WERI-Rb-1 (cell line): Measurements from ENCODE around the gene SOBP.

Source experiments
- DNase-seq: peaks from one replicate; pipeline ENCODE4 v3.0.0-alpha.2; 2020
- H3K27ac ChIP-seq: fragments of 250-450 bp; sonication (Bioruptor Pico); 2 replicates; pipeline ENCODE4 v1.5.1; 2020; ENCODE audit warnings: mild to moderate bottlenecking, moderate library complexity
- H3K27me3 ChIP-seq: fragments of 250-450 bp; sonication (Bioruptor Pico); 2 replicates; pipeline ENCODE4 v1.5.1; 2021; ENCODE audit warnings: mild to moderate bottlenecking, low read depth, moderate library complexity; ENCODE audit not compliant: insufficient read depth, severe bottlenecking
- H3K36me3 ChIP-seq: fragments of 250-450 bp; sonication (Bioruptor Pico); 2 replicates; pipeline ENCODE4 v1.5.1; 2020; ENCODE audit warnings: mild to moderate bottlenecking, moderate library complexity
- H3K4me3 ChIP-seq: 2 replicates; pipeline ENCODE4 v1.5.1; 2011; ENCODE audit warnings: low read depth, mild to moderate bottlenecking, control low read depth, low read length
- H3K9me3 ChIP-seq: fragments of 250-450 bp; sonication (Bioruptor Pico); 2 replicates; pipeline ENCODE4 v1.5.1; 2021; ENCODE audit warnings: mild to moderate bottlenecking, moderate library complexity; ENCODE audit not compliant: severe bottlenecking
- CTCF ChIP-seq: IDR thresholded peaks from 2 replicates; pipeline ENCODE4 v1.5.1; 2011; ENCODE audit warnings: low read depth, mild to moderate bottlenecking, control low read depth, inconsistent platforms, low read length

Gene SOBP

GRCh38 chr6:107627969-107628368 lies 138.1 kb downstream of the SOBP start:
- DNase-seq, result no peak
- no peaks in the 10 kb centered on the region for H3K27me3 ChIP-seq
- H3K36me3 ChIP-seq, result no peaks in the 10 kb centered on the region
- TF ChIP-seq CTCF, result no peak
- H3K9me3 ChIP-seq, result no peaks in the 10 kb centered on the region
- H3K27ac ChIP-seq, result no peak overlapping the region
- H3K4me3 ChIP-seq, result no peak overlapping the region

- Histone ChIP-seq H3K9me3 (no peaks in the 10 kb centered on the region), H3K36me3 (no peaks in the 10 kb centered on the region), H3K27ac (no peak overlapping the region), H3K4me3 (no peak overlapping the region), H3K27me3 (no peaks in the 10 kb centered on the region)
- DNase-seq, result no peak
- no peak for TF ChIP-seq CTCF
Observed at GRCh38 chr6:107628878-107629277, 139.0 kb downstream of the SOBP start.

GRCh38 chr6:107629548-107630129 lies 139.7 kb downstream of the SOBP start:
- no peak overlapping the region for H3K27ac ChIP-seq
- TF ChIP-seq CTCF, result no peak
- H3K9me3 ChIP-seq, result no peaks in the 10 kb centered on the region
- no peak for DNase-seq
- no peaks in the 10 kb centered on the region for H3K36me3 ChIP-seq
- H3K27me3 ChIP-seq, result no peaks in the 10 kb centered on the region
- H3K4me3 ChIP-seq, result no peak overlapping the region

- H3K4me3 ChIP-seq, result no peak overlapping the region
- TF ChIP-seq CTCF, result no peak
- H3K27ac ChIP-seq, result no peak overlapping the region
- no peaks in the 10 kb centered on the region for H3K27me3 ChIP-seq
- H3K9me3 ChIP-seq, result no peaks in the 10 kb centered on the region
- H3K36me3 ChIP-seq, result no peaks in the 10 kb centered on the region
- no peak for DNase-seq
Observed at GRCh38 chr6:107630348-107630977, 140.5 kb downstream of the SOBP start.

- DNase-seq, result no peak
- Histone ChIP-seq H3K27ac (no peak overlapping the region), H3K36me3 (no peaks in the 10 kb centered on the region), H3K9me3 (no peaks in the 10 kb centered on the region), H3K4me3 (no peak overlapping the region), H3K27me3 (no peaks in the 10 kb centered on the region)
- no peak for TF ChIP-seq CTCF
Observed at GRCh38 chr6:107632381-107633136, 142.6 kb downstream of the SOBP start.
